ENCODE measurements around the gene NPIPB2. TPM values are rescaled to one million over a fixed set of nuclear protein-coding genes. Genes with fewer than 3 reads are reported as not detected.
A peak's percentile ranks its signal among the peaks of the same experiment; 100 is the strongest.
"Not testable (repeated sequence)": the region's sequence is repeated elsewhere in the genome, so short reads cannot be mapped to it uniquely, and the experiment has no call there.

NPIPB2 gene
- polyA plus RNA-seq, 1 experiment, result 6.4 TPM

- ChIA-PET CTCF (interaction anchor here (0.7 to 1.9 kb wide), 9 partner anchors 9 to 703 kb away, joined by 3 to 37 read pairs (median 4); partner anchors contain the start of gene SNX29), POLR2A (no interaction called here)
- peak; percentile 61 for TF ChIP-seq CTCF (IDR thresholded peaks at IDR 0.05; ENCODE audit: insufficient read depth, low read depth, low read length)
- DNase-seq (ENCODE audit: low read depth), result no peak
- Histone ChIP-seq H3K4me3 (ENCODE audit: low read depth, low read length) (no peak overlapping the region), H3K27me3 (ENCODE audit: control insufficient read depth, insufficient read depth, low read length) (no peaks in the 10 kb centered on the region), H3K36me3 (ENCODE audit: control insufficient read depth, insufficient read depth, low read length) (no peaks in the 10 kb centered on the region)
Measured at GRCh38 chr16:11949527-11949926, 7.7 kb upstream of the NPIPB2 start.

- H3K4me3 ChIP-seq (ENCODE audit: low read depth, low read length), result no peak overlapping the region
- CTCF ChIA-PET, result interaction anchor here (0.7 to 1.9 kb wide), 9 partner anchors 9 to 704 kb away, joined by 3 to 37 read pairs (median 4); partner anchors contain the start of gene SNX29
- POLR2A ChIA-PET, result no interaction called here
- DNase-seq (ENCODE audit: low read depth), result no peak
- H3K27me3 ChIP-seq (ENCODE audit: control insufficient read depth, insufficient read depth, low read length), result no peaks in the 10 kb centered on the region
- H3K36me3 ChIP-seq (ENCODE audit: control insufficient read depth, insufficient read depth, low read length), result no peaks in the 10 kb centered on the region
- TF ChIP-seq CTCF (IDR thresholded peaks at IDR 0.05; ENCODE audit: insufficient read depth, low read depth, low read length), result no peak
Measured at GRCh38 chr16:11948819-11949218, 7.0 kb upstream of the NPIPB2 start.

- no peak overlapping the region for H3K4me3 ChIP-seq (ENCODE audit: low read depth, low read length)
- H3K36me3 ChIP-seq (ENCODE audit: control insufficient read depth, insufficient read depth, low read length), result no peaks in the 10 kb centered on the region
- CTCF ChIA-PET, result interaction anchor here (0.5 to 4.2 kb wide), 2 partner anchors 30 to 121 kb away, joined by 3 to 18 read pairs; no protein-coding TSS in a partner anchor
- H3K27me3 ChIP-seq (ENCODE audit: control insufficient read depth, insufficient read depth, low read length), result no peaks in the 10 kb centered on the region
- no peak for DNase-seq (ENCODE audit: low read depth)
- TF ChIP-seq CTCF (IDR thresholded peaks at IDR 0.05; ENCODE audit: insufficient read depth, low read depth, low read length), result no peak
- POLR2A ChIA-PET, result no interaction called here
Measured at GRCh38 chr16:11946433-11946832, 4.6 kb upstream of the NPIPB2 start.

GRCh38 chr16:11927350-11927749 is 14.5 kb downstream of the NPIPB2 start:
- H3K4me3 ChIP-seq (ENCODE audit: low read depth, low read length); CTCF ChIA-PET; H3K27me3 ChIP-seq (ENCODE audit: control insufficient read depth, insufficient read depth, low read length); POLR2A ChIA-PET; DNase-seq (ENCODE audit: low read depth); H3K36me3 ChIP-seq (ENCODE audit: control insufficient read depth, insufficient read depth, low read length): not testable (repeated sequence)

- CTCF ChIA-PET; H3K36me3 ChIP-seq (ENCODE audit: control insufficient read depth, insufficient read depth, low read length); DNase-seq (ENCODE audit: low read depth); H3K27me3 ChIP-seq (ENCODE audit: control insufficient read depth, insufficient read depth, low read length); H3K4me3 ChIP-seq (ENCODE audit: low read depth, low read length); POLR2A ChIA-PET: not testable (repeated sequence)
Measured at GRCh38 chr16:11924046-11924445, 17.8 kb downstream of the NPIPB2 start.

- Histone ChIP-seq H3K4me3 (ENCODE audit: low read depth, low read length) (peak overlapping the region; percentile 53), H3K27me3 (ENCODE audit: control insufficient read depth, insufficient read depth, low read length) (peaks cover 3% of the 10 kb centered on the region; the same call in 1 of the 2 replicates), H3K36me3 (ENCODE audit: control insufficient read depth, insufficient read depth, low read length) (no peaks in the 10 kb centered on the region)
- DNase-seq (ENCODE audit: low read depth), result no peak
- ChIA-PET CTCF (interaction anchor here (0.6 kb wide), 2 partner anchors 30 to 76 kb away, joined by 3 read pairs; no protein-coding TSS in a partner anchor), POLR2A (no interaction called here)
- no peak for TF ChIP-seq CTCF (IDR thresholded peaks at IDR 0.05; ENCODE audit: insufficient read depth, low read depth, low read length)
Measured at GRCh38 chr16:11916524-11917285, 25.1 kb downstream of the NPIPB2 start.
